Body of pancreas (tissue), 4 donors: ENCODE data around the gene LRRC59.

ENCODE experiments used
- CTCF ChIP-seq, 7 experiments: fragments of 450-650 bp in 4 of 7; fragments of 200-600 bp in 3 of 7; sonication (generic) in 3 of 7; IDR thresholded peaks; one replicate each; pipeline ENCODE4 v1.5.1; 2016 to 2019; ENCODE audit warnings: antibody characterized with exemption in 7 of 7
- POLR2A ChIP-seq, 3 donors: fragments of 450-650 bp; IDR thresholded peaks; one replicate each; pipeline ENCODE4 v1.6.1; 2016; ENCODE audit warnings: antibody characterized with exemption in 3 of 3, mild to moderate bottlenecking in 2 of 3

- TF ChIP-seq CTCF (IDR thresholded peaks at IDR 0.05) (no peak), POLR2A (IDR thresholded peaks at IDR 0.05) (no peak)
Measured at GRCh38 chr17:50367401-50367800, 29.9 kb downstream of the LRRC59 start.
